GM18909 (cell line): ENCODE results near the gene FNDC3A.
"Not testable (repeated sequence)": the region's sequence is repeated elsewhere in the genome, so short reads cannot be mapped to it uniquely, and the experiment has no call there.

Source experiments
- ATAC-seq: cut with Tn5 transposase; IDR thresholded peaks from one replicate; pipeline ENCODE4 v1.9.1; 2021; ENCODE audit warnings: mild to moderate bottlenecking; ENCODE audit not compliant: unreplicated experiment, poor library complexity

The FNDC3A gene

DNA sequence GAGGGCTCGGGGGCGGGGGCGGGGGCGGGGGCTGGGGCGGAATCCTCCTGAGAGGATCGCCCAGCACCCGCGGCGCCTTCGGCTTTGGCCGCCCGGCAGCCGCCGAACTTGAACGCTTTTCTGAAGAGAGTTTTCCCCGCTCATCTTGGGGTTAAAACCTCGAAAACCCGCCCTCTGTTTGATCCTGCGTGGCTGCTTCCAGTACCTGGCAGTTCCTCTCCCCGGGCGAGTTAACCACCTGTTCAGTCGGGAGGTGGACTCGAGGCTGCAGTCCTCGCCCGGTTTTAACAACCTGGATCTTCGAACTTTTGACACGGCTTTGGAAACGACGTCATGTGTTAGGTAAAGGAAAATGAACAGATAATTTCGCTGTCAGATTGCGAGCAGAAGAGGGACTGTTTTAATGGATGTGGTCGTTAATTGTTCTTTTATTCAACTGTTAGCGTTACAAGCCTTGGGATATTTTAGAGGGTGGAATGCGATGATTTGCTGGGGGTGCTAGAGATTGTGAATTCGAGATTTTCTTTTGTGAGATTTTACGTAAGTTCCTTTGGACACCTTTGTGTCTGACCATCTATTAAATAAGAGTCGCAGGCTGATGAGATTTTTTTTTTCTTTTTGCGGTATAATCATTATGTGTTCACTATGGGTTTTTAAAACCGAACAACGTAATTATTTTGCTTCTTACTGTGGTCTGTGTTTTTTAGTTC is 1.0 kb downstream of the FNDC3A start:
- peak; percentile 14 for ATAC-seq

DNA sequence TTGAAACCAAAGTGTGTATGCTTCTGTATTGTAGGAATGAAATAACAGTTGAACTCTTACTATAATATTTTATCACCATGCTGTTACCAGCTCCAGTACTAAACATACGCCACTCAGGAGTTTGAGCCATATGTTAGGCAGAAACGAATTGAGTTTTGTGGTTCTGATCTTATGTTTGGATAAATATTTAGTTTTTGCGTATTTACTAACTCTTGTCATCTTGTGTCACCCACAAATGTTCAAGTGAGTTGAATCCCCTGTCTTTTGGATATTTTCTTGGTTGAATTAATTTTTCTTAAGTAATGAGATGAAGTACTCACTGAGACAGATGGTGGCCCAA is 1.5 kb downstream of the FNDC3A start:
- no peak for ATAC-seq

DNA sequence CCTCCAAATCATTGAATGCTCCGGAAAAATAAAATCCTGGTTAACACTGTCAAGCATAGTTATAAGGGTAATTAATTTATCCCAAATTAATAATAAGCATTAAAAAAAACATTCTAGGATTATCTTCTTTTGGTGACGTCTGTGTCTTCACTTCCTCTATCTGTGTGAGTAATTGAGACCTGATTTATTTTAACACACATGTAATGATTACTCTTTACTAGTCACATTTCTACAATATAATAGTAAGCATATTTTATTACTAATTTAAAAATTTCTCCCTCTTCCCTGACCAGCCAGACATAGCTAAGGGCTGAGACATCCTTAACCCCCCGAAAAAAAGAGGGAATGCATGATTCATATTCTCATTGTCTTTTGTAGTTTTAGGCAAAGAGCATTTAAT is 2.3 kb downstream of the FNDC3A start:
- ATAC-seq = no peak

DNA sequence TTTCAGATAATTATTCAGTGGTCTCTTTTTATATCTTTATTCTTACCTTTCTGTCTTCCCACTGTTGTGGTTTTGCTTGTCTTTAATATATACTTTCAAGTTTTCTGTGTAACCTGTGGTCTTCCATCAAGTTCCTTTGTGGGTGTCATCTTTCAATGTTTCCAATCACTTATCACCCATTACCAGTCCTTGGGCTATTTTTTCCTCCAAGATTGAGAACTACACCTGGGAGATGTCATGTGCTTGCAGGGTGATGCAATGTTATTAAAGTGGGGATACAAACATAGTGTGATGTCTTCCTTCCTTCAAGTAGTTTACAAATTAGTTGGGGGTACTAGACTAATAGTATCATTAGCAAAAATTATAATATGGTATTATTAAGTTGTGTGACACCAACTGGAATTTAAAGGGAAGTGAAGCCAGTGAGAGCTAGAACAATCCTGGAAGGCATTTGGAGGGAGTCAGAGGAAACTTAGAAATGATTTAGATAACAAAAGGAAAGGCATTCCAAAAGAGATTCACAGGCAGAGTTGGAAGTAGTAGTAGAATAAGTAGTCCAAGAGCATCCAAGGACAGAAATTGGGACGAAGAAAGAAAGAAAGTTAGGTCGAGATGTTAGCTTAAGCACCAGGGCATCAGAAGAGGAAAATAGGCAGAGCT is 3.4 kb downstream of the FNDC3A start:
- no peak for ATAC-seq

DNA sequence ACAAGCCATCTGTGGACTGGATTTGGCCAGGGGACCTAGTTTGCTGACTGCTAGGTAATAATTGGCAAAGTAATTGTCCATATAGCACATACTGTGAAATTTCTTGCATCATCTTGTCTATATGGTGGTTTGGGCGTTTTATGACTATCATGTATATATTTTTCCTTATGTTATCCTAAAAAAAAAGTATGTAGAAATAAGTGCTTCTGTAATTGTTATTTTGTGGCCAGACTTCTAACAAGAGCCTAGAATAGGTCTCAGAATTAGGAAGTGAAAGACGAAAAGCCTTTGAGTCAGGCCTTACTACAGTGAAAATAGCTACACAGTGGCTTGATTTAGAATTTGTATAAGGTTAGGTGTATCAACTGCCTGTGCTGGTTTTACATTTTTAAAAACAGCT is 4.2 kb downstream of the FNDC3A start:
- ATAC-seq = peak; percentile 50

DNA sequence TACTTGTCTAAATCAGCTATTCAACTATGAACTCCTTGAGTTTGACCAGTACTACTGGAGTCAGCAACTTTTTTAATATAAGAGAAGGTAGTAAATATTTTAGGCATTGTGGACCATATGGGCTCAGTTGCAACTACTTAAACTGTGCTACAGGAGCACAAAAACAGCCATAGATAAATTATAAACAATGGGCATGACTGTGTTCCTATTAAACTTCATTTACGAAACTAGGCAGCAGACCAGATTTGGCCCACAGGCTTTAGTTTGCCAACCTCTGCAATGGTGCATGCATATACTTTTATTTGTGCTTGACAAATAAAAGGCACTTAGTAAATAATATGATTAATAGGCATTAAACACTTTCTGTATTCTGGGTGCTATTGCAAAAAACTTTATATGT is 7.6 kb downstream of the FNDC3A start:
- ATAC-seq = no peak

DNA sequence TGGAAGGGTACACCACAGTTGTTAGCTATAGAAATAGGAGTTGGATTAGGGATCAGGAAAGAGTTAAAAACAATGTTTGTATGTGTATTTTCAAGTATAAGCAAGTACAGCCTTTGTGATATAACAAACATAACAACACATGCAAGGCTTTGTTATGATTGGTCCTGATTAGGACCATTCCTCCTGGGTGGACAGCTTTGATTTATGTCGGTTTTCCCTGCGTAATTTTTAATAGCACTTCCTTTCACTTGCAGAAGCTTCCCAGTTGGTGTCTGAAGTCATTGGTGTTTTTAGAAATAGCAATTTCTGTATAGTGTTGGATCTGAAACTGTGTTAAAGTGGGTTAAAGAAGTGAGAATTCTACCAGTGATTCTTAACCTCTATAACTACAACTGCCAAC is 10.0 kb downstream of the FNDC3A start:
- no peak for ATAC-seq

DNA sequence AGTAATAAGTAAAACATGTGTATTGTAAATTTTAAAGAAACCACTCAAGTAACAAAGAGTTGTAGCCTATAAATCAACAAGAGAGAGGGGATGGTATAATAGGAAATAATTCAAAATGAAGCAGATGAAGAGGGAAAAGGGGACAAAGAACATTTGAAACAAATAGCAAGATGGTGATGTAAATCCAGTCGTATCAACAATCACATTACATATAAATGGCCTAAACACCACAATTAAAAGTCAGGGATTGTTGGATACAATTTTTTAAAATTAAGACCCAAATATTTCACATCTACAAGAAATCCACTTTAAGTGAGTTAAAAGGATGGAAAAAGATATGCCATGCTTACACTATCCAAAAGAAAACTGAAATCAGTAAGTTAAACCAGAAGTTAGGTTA is 15.2 kb downstream of the FNDC3A start:
- ATAC-seq = no peak

DNA sequence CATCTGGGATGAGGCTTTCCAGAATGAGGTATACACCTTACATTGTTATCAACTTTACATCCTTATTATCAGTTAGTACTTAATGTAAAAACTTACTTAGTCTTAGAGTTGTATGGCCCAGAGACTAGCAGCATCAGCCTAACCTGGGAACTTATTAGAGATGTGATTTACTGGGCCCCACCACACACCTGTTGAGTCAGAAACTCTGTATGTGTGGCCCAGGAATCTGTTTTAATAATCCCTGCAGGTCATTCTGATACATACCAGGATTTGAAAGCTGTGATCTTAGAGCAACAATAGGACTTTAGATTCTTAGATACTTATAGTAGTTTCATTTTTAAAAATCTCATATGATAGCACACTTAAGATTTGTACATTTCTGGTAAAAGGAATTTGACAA is 17.4 kb downstream of the FNDC3A start:
- ATAC-seq = no peak

DNA sequence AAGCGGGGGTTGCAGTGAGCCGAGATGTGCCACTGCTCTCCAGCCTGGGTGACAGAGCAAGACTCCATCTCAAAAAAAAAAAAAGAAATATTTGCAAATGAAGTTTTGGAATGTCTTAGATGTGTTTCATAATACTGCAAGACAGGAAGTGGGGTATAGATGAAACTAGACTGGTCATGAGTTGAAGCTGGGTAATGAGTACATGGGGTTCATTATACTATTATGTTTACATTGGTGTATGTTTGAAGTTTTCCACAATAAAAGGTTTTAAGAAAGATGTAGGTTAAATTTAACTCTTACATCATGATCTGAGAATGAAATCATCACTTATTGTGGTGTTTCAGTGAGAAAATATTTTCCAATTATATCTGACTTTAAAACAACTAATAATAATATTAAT is 19.0 kb downstream of the FNDC3A start:
- ATAC-seq = peak; percentile 81

DNA sequence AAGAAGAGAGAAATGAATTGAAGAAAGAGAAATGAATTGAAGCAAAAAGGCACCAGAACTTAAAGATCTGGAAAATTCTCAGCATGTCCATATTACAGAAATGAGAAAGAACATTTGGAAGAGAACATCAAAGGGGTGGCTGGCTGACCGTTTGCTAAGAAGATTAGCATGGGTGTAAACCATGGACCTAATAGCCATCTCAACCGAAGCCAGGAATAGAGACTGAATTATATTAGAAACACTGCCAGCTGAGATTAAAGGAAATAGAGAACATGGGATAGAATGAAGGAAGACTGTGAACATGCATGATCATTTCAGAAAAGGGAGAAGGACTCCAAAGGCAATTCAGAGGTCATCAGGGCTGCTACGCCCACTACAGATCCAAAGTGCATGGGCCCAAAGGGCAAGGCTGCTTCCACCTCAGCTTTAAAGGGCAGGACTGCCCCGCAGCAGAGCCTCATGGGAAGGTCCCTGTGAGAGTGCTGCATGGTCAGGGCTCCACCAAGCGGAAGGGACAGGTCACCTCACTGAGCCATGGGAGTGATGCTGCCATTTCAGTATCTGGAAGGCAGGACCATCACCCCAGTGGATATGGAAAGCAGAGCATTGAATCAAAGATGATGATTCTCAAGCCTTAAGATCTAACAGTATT is 23.1 kb downstream of the FNDC3A start:
- no peak for ATAC-seq

DNA sequence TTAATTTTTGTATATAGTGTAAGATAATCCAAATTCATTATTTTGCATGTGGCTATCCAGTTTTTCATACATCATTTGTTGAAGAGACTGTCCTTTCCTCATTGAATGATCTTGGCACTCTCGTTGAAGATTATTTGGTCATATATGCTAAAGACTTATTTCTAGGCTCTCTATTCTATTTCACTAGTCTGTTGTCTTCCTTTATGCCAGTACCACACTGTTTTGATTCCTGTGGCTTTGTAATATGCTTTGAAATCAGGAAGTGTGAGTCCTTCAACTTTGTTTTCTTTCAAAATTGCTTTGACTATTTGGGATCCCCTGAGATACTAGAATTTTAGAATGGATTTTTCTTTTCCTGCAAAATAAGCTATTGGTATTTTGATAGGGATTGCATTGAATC is 24.5 kb downstream of the FNDC3A start:
- no peak for ATAC-seq

DNA sequence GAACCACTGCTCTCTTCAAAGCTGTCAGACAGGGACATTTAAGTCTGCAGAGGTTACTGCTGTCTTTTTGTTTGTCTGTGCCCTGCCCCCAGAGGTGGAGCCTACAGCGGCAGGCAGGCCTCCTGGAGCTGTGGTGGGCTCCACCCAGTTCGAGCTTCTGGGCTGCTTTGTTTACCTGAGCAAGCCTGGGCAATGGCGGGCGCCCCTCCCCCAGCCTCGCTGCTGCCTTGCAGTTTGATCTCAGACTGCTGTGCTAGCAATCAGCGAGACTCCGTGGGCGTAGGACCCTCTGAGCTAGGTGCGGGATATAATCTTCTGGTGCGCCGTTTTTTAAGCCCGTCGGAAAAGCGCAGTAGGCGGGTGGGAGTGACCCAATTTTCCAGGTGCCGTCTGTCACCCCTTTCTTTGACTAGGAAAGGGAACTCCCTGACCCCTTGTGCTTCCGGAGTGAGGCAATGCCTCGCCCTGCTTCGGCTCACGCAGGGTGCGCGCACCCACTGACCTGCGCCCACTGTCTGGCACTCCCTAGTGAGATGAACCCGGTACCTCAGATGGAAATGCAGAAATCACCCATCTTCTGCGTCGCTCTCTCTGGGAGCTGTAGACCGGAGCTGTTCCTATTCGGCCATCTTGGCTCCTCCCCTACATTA is 43.4 kb downstream of the FNDC3A start:
- not testable (repeated sequence) for ATAC-seq

DNA sequence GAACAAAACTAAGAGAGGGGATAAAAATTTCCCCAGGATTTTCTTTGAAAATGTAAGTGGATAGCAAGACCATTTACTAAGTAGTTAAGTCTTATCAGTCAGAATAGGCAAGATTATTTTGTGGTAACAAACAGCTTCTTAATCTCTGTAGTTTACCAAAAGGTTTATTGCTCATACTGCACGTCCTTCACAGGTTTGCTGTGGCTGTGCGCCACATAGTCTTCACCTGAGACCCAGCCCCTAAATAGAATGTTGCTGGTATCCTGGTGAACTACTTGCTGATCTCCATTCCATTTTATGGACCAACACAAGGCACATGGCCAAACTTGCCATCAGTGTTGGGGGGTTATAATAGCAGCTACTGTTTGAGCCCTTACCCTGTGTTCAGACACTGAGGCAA is 44.6 kb downstream of the FNDC3A start:
- ATAC-seq = no peak

DNA sequence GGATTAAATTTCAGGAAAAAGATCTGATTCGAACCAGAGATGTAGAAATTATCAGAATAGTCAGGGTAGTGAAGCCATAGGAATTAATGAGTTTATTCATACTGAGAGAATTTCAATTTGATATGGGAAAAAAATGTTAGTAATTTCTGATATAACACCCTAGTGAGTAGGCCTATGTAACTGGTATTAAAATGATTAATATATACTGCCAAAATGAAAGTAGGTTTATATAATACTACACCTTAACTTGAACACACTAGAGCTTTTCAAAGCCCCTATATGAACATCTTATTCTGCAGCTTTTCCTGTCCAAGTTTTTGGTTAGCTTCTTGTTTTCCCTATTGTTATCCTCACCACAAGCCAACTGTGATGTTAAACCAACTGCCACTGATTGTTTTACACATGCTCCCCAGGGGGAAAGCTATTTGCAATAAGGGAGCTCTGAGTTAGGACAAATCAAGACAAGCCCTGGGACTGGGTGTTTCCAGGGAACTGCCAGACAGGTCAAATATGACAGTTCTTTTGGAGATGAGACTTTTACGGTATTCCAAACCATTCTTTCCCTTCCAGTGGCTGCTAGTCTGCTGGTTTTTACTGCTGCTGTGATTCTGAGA is 45.3 kb downstream of the FNDC3A start:
- ATAC-seq = no peak

DNA sequence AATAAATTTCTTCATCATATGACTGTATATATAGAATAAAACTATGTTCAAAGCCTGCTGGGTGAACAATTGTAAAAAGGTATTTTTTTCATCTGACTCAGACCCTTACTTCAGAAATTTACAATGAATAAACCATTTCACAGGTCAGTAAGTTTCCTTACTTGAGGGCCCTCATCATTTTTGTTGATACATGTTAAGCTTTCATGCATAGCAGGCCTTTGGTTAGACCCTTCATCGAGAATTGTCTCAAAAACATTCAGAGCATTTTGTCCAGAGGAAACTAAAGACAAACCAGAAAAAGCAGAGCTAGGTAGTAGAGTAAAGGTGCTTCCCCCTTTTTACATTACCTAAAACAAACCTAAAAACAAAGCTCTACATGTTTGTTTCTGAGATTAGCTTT is 46.2 kb downstream of the FNDC3A start:
- no peak for ATAC-seq

DNA sequence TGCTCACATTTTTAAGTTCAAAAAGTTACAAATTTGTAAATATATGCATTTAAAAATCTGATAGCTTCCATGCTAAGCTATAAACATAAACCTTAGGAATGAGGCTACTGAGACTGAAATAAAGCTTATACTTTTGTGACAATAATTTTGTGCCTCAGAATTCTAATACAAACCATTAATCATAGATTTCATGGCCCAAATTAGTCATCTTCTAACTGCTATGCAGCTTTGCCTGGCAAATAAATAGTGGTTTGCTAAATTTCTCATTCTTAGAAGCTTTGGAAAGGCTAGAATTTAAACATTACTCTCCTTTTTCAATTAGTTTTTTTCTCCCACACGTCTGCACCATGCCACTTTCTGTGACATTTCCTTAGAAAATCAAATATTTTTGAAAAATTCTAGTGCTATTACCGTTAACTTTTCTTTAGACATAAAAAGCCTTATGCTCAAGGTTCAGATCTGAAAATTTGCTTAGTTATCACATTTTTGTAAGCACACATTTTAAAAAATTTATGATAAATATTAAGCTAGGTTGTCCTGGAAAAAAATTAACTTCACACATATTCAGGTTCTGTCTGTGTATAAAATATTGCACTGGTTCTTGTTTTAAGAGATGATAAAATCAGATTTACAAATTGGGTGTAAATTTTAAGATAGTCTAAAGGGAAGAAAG is 46.9 kb downstream of the FNDC3A start:
- ATAC-seq = no peak

DNA sequence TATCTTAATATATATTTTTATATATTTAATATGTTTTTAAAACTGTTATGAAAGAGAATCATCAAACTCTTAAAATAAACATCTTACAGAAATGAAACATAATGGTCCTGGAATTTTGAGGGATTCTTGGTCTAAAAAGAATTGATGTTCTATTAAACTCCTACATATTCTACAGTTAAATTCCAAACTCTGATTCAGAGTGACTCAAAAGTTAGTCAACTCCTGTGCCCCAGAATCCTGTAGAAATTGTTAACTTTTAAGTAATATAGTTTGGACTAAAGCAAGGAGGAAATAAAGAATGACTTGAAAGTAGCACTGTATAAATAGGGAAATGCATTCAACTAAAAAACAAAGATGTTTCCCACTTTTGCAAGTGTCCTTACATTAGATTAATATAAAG is 47.7 kb downstream of the FNDC3A start:
- no peak for ATAC-seq

DNA sequence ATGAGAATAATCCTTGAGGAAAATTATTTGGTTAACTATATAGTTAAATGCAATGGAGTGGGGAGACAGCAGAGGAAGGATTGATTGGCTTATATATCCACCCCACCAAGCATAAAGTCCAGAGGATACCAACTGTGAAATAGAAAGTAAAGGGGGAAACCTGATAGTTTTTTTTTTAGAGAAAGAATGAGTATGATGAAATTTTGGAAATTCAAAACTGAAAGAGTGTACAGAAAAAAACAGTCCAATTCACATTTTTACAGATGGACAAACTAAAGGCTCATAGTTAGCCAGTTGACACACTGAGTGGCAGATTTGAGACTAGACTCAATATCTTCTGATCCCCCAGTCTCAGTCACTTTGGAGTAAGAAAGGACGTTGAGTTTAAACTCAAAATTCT is 51.1 kb downstream of the FNDC3A start:
- ATAC-seq = no peak

DNA sequence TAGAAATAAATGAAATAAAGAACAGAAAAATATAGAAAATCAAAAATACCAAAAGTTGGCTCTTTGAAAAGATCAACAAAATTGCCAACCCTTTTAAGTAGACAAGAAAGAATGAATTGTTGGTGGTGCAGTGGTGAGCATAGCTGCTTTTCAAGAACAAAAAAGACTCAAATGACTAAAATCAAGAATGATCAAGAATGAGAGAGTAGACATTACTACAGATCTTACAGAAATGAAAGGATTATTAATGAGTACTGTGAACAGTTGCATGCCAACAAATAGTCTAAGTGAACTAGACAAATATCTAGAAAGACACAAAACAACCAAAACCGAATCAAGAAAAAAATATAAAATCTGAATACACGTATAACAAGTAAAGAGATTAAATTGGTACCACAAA is 53.9 kb downstream of the FNDC3A start:
- ATAC-seq = no peak
